Stimulated activated CD8-positive, alpha-beta memory T cell treated with anti-CD3 and anti-CD28 coated beads, Interleukin-12 subunit alpha, Interleukin-12 subunit beta, amount 100 ng/mL, for 4 hours (primary cell): ENCODE results near the gene ARHGAP15.
"Not testable (repeated sequence)": the region's sequence is repeated elsewhere in the genome, so short reads cannot be mapped to it uniquely, and the experiment has no call there.

ENCODE experiments used
- DNase-seq: peaks from one replicate; pipeline ENCODE4 v3.0.0-alpha.2; 2020; ENCODE audit warnings: low read depth

ARHGAP15 gene

GRCh38 chr2:143530758-143531157 lies 401.5 kb downstream of the ARHGAP15 start:
- no peak for DNase-seq

GRCh38 chr2:143532061-143532460 lies 402.8 kb downstream of the ARHGAP15 start:
- DNase-seq: no peak

- no peak for DNase-seq
These were observed 404.6 kb downstream of the ARHGAP15 start for GRCh38 chr2:143533846-143534245.

- no peak for DNase-seq
These were observed 406.6 kb downstream of the ARHGAP15 start for GRCh38 chr2:143535802-143536201.

- DNase-seq: not testable (repeated sequence)
These were observed 412.7 kb downstream of the ARHGAP15 start for GRCh38 chr2:143541899-143542298.

- no peak for DNase-seq
These were observed 416.1 kb downstream of the ARHGAP15 start for GRCh38 chr2:143545059-143545948.

GRCh38 chr2:143545949-143546255 lies 416.7 kb downstream of the ARHGAP15 start:
- DNase-seq: no peak

GRCh38 chr2:143548032-143548431 lies 418.8 kb downstream of the ARHGAP15 start:
- DNase-seq: no peak

GRCh38 chr2:143550500-143550899 lies 421.3 kb downstream of the ARHGAP15 start:
- DNase-seq: no peak

- DNase-seq: no peak
These were observed 422.9 kb downstream of the ARHGAP15 start for GRCh38 chr2:143551971-143552650.

GRCh38 chr2:143553261-143553660 lies 424.0 kb downstream of the ARHGAP15 start:
- DNase-seq: no peak

- DNase-seq: no peak
These were observed 429.4 kb downstream of the ARHGAP15 start for GRCh38 chr2:143558665-143559064.

GRCh38 chr2:143559147-143559546 lies 429.9 kb downstream of the ARHGAP15 start:
- DNase-seq: no peak

GRCh38 chr2:143560724-143561123 lies 431.5 kb downstream of the ARHGAP15 start:
- DNase-seq: no peak

GRCh38 chr2:143564419-143564818 lies 435.2 kb downstream of the ARHGAP15 start:
- no peak for DNase-seq

GRCh38 chr2:143571747-143572146 lies 442.5 kb downstream of the ARHGAP15 start:
- DNase-seq: no peak

GRCh38 chr2:143572421-143572820 lies 443.2 kb downstream of the ARHGAP15 start:
- DNase-seq: no peak

GRCh38 chr2:143574069-143574468 lies 444.9 kb downstream of the ARHGAP15 start:
- no peak for DNase-seq

- DNase-seq: no peak
These were observed 446.1 kb downstream of the ARHGAP15 start for GRCh38 chr2:143575340-143575739.

GRCh38 chr2:143577489-143577888 lies 448.3 kb downstream of the ARHGAP15 start:
- no peak for DNase-seq

- DNase-seq: no peak
These were observed 450.2 kb downstream of the ARHGAP15 start for GRCh38 chr2:143579456-143579855.

- DNase-seq: no peak
These were observed 451.9 kb downstream of the ARHGAP15 start for GRCh38 chr2:143581134-143581533.

GRCh38 chr2:143582046-143582747 lies 453.0 kb downstream of the ARHGAP15 start:
- no peak for DNase-seq
